ENCODE measurements around the gene SMPX.

SMPX gene

DNA sequence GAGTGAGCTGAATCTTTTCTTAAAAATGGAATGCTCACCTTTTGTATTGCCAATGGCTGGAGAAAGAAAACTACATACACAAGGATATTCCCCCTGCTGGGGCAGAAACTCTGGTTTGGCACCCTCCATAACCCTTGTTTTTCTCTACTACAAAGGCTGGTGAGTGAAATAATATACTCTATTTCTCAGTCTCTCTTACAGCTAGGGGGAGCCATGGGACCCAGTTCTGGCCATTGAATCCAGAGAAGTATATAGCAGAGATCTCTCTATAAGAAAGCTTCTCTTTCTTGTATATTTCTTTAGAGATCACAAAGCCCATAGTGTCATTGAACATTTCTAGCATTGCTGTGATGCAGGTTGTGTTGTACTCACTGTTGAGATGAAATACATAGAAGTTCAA is 49.8 kb downstream of the SMPX start:
- DNase-seq, result no peak

DNA sequence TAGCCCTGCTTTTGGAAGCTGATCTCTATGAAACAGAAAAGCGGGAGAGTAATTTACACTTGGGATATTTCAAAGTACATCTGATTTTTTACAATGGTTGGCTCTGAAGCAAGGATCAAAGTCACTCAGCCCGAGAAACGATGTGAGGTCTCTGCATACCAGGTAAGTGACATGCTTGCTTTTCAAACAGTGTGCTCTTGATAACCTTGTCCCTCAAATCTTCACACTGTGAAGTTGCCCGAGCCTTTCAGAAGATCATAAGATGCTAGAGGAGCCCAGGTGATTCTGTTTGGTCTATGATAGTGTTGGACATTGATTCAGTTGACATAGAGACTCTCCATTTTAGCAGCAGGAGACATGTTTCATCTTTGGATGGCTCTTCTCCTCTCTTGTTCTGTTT is 52.7 kb downstream of the SMPX start:
- no peak for DNase-seq

DNA sequence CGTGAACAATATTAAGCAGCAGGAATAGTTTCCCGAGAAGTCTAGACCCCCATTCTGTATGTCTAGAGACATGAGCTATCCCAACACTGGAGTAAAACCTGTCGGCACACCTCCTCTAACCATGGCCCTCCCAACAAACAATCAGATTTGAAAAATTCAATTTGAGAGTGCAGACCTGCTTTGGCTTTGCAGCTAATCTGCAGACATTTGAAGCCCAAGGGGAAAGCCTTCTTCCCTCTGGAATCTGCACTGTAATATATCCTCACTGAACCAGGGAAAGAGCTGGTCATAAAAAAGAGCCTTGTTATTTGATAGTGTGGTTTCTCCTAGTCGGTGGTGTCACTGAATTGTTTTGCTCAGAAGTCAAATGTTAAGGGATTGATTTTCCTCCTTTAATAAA is 55.2 kb downstream of the SMPX start:
- no peak for DNase-seq

DNA sequence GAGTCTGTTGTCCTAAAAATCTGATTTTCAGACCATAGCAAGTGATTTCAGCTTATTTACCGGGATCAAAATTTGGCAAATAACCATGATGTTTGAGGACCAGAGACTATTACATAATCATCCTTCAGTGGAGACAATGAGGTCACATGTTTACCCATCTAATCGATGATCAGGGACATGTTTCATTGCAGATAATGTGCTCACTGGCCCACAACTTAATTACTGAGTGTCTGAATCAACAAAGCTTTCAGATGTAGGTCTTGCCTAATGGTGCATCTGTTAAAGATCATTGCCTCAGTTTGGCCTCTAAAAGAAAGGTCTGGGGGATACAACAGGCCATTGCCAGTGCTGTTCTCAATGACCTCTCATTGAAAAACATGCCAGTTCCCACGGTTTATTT is 56.9 kb downstream of the SMPX start:
- no peak for DNase-seq

DNA sequence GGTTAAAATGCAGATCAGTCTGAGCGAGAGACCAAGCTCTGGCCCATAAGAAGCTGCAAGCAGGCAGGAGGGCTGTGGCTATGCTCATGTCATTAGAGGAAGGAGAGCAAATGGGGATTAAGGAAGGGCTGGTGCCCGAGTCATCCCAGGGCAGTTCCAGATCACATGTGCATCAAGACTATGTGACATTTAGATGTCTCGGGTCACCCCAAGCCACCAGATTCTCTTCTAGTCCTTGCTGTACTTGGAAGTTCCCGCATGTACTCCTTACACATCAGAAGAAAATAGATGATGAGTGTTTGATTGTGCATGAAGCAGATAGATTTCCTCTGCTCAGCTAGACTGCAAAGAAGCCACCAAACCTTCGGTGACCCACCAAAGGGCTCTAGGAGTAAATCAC is 57.6 kb downstream of the SMPX start:
- DNase-seq, result no peak

DNA sequence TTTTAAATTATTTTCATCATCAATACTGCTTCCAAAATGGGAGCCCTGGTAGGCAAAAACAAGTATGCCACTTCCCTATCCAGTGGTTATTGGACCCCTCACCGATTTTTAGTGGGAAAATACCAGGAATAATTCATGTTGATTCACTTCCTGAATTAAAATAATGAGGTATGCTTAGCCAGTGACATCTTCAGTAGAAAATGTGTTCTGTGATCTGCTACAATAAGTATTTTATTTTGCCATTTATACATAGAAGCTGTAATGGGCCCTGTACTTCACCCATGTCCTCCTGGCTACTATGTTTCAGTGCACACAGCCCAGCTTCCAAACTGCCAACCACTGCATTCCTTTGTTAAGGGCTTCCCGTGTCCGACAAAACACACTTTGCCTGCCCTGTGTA is 58.8 kb downstream of the SMPX start:
- no peak for DNase-seq

DNA sequence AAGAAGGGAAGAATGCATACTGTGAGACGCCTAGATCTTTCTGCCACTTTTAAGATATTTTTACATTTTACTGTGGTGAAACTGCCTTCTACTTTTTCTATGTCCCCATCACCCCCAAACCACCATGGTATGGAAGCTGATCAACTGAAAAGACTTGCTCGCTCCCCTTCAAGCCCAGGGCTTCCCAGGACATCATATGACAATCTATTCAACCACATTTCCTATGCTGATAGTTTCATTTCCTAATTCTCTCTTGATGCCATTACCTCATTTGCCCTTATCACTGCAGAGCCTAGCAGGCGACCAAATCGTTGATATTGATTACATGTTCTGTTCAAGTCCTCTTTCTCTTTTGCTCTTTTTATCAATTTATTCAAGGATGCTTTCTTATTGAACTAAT is 59.6 kb downstream of the SMPX start:
- no peak for DNase-seq

DNA sequence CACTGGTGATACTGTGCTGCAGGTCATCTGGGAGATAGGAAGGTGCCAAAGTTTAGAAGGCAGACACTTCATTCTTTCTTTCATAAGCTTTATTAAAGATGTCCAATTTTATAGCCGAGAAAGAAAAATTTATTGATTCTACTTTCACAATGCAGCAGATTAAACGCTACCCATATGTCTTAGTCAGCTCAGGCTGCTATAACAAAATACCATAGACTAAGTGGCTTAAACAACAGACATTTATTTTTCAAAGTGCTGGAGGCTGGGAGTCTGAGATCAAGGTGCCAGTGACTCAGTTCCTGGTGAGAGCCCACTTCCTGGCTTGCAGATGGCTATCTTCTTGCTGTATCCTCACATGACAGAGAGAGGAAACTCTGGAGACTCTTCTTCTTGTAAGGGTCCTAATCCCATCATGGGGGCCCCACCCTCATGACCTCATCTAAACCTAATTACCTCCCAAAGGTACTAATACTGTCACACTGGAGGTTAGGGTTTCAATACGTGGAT is 66.4 kb downstream of the SMPX start:
- no peak for DNase-seq

DNA sequence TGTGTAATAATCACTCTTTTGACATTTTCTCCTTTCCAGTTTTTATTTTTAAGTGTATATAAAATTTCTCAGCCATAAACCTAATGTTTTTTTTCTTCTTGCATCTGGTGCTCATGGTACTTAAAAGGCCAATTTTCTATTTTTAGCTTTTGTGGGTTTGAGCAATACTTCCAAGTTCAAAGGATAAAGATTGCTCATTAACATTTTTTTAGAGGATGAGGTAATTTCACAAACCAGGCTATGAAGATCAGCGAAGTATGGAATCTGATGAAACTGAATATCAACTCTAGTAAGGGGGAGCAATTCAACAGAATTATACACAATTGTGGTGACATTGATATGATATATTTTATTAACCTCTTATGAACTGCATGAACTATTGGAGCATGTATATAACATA is 74.0 kb downstream of the SMPX start:
- no peak for DNase-seq

DNA sequence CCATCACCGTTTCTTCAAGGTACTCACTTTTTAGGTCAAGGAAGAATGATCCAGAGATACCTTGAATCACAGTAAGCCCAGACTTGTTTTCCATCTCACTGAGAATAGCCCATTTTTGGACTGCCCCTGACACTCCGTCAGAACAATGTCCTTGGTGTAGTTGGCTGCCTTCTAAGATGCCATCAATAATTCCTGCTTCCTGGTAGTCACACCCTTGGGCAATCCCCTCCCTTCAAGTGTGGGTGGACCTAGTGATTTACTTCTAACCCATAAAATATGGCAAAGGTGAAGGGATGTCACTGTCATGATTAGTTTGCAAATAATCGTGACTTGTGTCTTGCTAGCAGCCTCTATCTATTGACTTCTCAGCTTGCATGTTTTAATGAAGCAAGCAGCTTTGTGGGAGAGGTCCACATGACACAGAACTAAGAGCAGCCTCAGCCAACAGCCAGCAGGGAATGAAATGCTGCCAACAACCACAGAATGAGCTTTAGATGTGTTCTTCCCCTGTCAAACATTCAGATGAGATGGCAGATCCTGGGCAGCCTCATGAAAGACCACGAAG is 79.8 kb downstream of the SMPX start:
- DNase-seq, result no peak

DNA sequence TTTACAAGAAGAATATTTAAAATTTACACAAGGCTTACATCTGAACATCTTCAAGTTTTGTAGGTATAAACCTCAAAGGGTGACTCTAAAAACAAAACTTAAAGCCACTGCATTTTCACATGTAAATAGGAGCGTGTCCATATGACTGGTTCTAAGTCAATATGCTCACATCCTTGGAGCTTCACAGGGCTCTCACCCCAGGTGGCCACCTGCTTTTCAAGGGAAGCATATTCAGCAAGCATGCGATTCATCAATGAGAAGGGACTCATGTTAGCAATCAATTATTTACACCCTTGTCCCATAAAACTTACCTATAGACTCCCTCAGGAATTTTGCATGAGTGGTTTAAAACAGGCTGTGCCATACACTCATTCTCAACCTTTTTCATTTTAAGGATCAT is 82.0 kb downstream of the SMPX start:
- no peak for DNase-seq

DNA sequence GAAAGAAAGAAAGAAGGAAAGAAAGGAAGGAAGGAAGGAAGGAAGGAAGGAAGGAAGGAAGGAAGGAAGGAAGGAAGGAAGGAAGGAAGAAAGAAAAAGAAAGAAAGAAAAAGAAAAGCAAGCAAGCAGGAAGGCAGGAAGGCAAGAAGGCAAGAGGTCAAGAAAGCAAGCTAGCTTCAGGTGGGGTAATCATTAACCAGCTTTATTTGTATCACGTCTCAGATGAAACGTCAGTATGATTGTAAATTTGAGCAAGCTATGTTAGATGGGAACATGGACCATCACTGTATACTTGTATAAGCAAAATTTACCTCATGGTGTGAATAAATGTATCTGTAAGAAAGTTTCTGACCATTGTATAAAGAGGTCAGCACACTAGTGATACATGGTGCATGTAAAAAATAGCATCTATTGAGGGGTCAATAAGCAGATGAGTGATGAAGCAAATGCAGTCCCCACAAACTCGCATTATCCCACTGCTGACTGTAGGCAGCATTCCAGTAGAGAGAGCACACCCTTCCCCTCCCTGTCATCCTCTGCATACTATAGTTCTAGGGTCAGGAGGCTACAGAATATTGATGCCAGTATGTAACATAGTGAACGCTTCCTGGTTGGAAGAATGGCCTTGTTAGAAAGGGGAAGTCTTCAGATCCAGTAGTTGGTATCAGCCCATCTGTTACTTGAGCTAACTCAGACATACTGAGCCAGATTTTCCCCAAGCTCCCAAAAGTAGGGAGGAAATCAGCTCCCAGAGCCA is 83.3 kb downstream of the SMPX start:
- DNase-seq, result no peak

DNA sequence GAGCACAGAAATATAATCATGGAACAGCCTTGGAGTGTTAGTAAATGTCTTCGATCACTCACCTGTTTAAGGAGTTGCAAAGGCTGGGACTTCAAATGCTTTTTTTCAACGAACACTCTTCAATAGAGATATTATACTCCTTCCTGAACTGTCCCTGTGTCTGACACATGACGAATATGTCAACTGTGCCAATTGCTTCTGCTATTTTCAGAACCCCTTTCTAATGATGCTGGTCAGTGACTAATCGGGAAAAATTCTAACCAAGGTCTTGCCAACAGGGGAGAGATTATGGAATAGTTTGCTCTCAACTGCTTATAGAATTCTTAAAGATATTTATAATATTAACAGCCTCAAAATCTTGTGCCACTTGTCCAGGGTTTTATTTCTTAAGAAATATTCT is 91.2 kb downstream of the SMPX start:
- DNase-seq, result no peak

DNA sequence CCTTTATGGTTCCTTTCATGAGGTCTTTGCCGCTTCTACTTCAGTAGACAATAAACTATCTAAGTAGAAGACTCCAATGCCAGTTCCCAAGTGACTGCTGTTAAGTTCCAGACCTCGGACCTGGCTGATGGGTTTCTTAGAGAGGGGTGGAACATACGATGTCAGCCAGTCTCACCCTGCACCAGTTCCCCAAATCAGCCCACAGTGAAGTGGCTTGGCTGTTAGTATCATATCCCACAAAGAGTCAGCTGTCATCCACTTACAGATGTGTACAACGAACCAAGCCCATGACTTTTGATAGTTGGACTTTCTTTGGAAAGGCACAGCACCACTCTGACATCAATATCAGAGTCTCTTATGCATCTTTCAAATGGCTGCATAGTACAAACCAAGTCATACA is 91.7 kb downstream of the SMPX start:
- no peak for DNase-seq

DNA sequence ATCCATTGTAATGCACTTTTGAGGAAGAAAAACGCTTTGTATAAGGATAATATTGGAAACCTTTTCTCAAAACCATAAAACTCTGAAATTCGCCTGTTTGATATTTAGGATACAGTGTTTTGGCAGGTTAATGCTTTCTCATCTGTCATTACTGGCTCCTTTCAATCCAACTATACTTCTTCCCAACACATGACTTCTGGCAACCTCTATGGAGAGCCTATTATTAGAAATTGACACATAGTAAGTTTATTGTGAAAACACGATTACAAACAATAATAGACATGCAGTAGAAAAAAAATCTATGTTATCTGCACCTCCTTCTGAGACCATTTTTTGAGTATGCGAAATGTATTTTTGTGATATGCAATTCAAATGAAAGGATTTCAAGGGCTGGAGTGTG is 95.2 kb downstream of the SMPX start:
- no peak for DNase-seq

DNA sequence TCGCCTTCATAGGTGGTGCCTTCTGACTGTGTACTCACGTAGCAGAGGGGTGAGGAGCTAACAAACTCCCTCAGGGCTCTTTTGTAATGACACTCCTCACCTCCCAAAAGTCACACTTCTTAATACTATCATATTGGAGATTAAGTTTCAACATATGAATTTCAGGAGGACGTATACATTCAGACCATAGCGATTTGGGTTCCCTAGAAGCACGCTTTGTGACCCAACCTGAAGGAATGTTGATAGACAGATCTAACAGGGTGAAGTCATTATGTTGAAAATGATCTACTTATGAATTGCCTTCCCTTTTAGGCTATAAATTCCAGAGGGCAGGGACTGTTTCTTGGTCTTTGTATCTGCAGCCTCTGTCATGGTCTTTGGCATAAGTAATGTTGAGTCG is 96.6 kb downstream of the SMPX start:
- no peak for DNase-seq

DNA sequence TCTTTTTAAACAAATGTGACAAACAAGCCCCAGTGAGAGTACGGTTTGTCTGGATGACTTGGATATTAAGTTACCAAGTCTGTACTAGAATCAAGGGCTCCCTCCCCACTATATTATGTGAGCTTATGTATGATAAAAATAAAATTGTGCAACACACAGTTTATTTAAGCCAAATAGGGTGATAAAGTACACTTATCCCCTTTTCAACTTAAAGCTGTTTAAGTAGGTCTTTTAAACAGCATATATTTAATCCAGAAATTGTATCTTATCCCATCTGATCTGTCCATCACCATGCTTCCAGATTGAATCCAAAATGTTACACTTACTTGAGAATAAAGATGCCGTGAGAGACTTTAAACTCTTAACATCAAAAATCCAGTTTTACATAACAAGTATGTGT is 97.8 kb downstream of the SMPX start:
- DNase-seq, result no peak

DNA sequence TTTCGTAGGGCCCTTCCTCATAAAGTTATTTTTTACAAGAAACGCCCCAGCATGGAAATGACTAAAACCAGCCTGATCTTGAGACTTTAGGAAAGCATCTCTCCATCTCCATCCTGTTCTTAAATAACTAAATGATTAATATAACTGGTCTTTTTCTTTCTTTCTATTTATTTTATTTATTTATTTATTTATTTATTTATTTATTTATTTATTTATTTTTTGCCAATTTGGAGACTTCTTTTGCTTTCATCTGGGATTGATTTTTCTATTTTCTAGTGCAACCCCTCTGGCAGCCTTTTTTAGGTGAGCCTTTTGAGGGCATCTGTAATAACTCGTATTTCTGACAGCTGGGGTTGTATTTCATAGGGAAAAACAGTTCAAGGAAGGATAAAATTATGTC is 98.6 kb downstream of the SMPX start:
- no peak for DNase-seq

DNA sequence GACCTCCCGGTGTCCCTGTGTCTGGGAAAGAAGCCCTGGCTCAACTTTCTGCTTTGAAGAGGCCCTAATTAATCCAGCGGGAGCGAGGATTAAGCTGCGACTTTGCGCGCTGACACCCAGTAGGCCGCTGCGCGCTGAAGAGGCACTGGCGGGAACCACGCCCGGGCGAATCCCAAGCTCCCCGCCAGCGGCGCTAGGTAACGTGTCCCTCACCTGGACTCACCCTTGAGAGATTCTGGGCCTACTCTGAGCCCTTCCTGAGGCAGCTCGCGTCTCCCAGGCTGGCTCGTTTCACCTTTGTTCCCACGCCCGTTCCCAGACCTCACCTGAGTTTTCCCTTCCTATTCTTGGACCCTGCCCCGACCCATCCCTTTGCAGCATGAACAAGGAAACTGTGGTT is 99.2 kb downstream of the SMPX start:
- DNase-seq, result no peak

DNA sequence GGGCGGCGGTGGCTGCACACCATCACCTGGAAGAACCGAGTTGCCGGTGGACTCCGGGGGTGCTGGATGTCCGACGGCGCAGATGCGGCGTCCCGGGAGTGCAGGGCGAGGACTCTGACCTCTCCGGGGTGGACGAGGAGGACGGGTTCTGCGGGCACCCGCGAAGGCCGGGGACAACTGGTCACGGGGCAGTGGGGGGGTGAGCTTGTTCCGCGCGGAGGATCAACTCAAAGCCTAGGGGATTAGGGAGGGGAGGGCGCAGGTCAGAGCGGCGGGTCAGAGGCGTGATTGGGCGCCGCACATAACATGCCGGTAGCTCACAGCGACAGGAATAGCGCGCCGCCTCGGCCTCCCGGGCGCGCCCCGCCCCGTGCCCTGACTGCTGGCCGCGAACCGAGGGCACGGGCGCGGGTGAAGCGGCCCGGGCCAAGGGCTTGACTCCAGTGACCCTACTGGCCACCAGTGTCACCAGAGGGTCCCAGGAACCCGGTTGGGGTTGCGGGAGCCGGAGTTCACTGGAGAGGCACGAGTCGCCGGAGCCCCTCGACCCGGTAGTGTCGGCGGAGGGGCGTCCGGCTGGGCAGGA is 99.7 kb downstream of the SMPX start, which contains the start of gene KLHL34:
Gene KLHL34 (minus strand): TSS at position 179 of the 586 bp plus-strand sequence. CDS start 542 bp downstream, outside the sequence.
- DNase-seq, result no peak

DNA sequence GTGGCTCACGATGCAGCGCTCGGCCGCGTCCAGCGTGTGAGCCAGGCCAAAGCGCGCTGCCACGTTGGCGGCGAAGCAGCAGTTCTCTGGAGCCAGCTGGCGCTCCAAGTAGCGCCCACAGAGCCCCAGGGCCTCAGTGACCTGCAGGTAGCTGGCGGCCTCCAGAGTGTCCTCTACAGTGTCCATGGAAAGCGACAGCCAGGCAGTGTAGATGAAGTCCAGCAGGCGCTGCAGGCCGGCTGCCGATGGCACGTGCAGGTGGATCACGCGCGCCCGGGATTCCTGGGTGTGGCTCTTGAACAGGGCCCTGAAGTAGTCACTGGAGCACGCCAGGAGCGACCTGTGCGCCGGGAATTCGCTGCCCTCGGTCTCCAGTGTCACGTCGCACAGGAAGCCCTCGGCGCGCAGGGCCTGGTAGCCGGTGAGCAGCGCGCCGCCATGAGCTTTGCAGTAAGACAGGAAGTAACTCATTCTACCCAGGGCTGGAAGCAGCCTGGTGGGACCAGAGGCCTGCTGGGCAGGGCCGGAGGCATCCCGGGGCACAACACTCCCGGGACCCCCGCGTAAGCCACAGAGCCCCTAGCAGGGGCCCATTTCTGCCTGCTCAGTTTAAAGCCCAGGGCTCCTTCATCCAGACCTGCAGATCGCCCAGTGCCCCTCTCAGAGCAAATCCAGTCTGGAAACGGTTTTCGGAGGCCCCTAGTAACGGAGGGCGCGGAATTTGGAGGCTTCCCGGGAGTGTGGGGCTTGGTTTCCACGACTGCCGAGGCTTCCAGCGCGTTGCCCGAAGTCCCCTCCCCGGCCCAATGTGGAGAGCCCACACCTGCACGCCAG is 100.4 kb downstream of the SMPX start:
- no peak for DNase-seq

DNA sequence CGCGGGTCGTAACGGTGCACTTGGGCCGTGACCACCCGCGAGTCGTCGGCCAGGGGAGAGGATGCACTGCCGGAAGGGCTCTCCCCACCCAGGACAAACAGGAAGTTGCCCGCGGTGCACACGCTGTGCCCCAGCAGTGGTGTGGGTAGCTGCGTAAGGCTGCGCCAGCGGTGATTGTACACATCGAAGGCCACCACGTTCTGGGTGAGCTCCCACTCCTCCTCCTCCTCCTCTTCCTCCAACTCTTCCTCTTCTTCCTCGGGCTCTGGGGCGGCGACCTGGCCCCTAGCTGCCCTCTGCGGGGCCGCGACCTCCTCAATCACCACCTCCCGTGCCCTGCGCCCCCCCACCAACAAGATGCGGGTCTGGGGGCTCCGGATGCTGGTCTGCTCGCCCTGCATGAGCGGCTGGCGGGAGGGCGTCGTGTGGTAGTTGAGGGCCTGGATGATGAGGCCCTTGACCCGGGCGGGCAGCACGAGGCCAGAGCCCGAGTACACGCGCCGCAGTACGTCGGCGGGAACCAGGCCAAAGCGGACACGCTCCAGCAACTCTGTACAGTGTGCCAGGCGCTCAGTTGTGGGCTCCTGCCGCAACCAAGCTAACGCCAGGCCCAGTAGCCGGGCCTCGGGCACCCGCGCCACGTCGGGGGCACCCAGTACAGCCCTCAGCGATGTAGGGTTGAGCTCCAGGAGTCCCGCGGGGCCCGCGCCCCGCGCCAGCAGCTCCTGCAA is 101.2 kb downstream of the SMPX start:
- DNase-seq, result no peak

Data from DMS 273 treated with DMSO at 0.1 percent for 48 hours (cell line).